ENCODE results near the gene KBTBD8.
A peak's percentile ranks its signal among the peaks of the same experiment; 100 is the strongest.

Gene KBTBD8

GRCh38 chr3:66998904-66999235, 763 bp downstream of the KBTBD8 start:
- DNase-seq: no peak

GRCh38 chr3:67000009-67000408, 1.9 kb downstream of the KBTBD8 start:
- peak; percentile 81 for DNase-seq

- no peak for DNase-seq
Observed at GRCh38 chr3:67001086-67001861, 3.2 kb downstream of the KBTBD8 start.

DNA sequence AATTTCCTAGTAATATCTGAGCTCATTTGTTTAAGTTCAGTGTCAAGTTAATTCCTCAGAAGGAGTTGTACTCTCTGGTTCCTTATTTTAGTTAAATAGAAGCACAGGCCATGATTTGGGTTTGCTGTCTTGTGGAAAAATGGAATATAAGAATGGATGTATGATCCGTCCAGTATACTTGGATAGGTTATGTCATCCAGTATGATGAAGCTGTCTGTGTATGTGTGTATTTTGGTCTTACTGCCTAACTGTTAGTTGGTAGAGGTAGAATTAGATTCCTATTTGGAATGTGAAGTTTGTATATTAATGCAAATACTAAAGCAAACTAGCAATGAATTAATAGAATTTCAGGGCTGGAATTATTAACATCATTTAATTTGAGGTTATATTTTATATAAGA, 7.9 kb downstream of the KBTBD8 start:
- no peak for DNase-seq

DNA sequence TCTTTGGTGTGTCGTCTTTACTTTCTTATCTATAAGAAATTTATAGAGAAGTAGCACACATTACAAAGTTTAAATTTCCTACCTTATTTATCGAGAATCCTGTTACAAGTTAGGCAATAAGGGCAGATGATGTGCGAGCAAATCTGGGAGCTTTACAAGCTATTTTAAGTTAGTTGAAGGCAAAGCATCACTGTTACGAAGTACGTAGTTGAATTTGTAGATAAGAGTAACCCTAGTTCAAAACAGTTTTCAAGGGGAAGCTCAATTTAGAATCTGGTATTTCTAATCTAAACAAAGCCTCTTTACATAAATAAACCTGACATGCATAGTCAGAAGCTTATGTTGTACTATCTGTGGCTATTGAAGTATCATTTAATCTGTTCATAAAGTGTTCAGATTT, 8.4 kb downstream of the KBTBD8 start:
- no peak for DNase-seq

DNA sequence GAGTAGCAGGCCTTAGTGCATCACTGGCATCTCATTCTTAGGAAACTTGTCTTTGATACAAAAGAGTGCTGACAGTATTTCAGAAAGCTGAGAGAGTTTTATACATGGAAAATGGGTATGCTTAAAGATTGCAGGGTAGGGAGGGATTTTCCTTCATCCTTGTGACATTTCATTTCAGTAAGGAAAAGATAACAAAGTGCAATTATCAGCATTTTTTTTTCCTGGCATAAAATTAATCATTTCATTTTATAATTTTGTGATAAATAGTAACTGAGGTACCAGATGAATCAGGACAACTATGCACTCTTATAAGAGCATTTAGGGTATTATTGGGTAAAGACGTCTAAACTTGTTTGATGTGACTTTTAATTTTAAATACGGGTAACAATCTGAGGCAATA, 10.3 kb downstream of the KBTBD8 start:
- no peak for DNase-seq

DNA sequence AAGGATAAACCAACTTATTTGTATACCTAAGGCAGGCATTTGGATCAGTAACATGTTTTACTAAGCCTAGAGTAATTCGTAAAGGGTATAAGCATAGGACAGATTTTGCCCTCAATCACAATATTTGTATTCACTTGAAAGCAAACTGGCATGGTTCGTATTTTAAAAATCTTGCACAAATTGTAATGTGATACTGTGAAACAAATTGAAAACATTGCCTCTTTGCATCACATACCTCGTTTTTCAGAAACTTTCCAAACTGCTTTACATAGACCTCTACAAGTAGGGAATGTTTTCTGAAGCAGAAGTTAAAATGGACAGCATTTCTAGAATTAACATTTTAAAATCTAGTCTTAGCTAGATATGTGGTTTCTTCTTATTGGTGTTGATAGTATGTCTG, 11.6 kb downstream of the KBTBD8 start:
- no peak for DNase-seq

- no peak for DNase-seq
Observed at GRCh38 chr3:67011414-67012131, 13.5 kb downstream of the KBTBD8 start.

DNA sequence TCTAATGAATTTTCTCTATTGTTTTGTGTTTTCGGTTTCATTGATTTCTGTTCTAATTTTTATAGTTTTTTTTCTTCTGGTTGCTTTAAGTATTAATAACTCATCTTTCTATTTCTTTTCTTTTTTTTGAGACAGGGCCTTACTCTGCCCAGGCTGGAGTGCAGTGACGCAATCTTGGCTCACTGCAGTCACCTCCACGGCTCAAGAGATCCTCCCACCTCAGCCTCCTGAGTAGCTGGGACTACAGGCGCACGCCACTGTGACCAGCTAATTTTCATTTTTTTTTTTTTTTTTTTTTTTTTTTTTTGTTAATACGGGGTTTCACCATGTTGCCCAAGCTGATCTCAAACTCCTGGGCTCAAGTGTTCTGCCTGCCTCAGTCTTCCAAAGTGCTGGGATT, 14.5 kb downstream of the KBTBD8 start:
- no peak for DNase-seq

DNA sequence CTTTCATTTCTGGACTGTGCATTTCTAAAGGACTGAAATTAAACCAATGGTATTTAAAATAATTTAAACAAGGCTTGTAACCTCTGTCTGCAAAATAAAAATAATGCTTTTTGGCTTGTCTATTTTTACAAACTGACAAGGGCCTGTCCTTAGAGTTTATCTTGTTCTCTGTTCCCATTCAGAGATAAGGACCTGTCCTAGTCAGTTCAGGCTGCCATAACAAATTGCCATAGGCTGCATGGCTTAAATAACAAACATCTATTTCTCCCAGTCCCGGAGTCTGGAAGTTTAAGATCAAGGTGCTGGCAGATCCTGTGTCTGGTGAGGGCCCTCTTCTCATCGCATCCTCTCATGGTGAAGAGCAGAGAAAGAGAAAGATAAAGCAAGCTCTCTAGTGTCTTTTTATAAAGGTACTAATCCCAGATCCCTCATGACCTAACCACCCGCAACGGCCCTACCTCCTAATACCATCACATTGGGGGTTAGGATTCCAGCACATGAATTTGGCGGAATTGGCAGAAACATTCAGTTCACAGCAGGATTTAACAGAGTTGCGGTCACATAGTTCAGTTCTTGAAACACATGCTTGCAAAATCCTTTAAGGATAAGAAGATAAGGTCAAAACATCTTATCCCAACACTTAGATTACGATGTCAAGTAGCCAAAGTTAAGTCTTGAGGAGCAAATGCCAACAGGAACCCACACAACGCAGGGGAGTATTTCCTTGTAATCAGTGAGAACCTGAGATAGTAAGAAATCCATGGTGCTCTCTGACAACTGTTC, 17.8 kb downstream of the KBTBD8 start:
- DNase-seq: no peak

- no peak for DNase-seq
Observed at GRCh38 chr3:67016522-67017080, 18.5 kb downstream of the KBTBD8 start.

GRCh38 chr3:67017211-67017610, 19.1 kb downstream of the KBTBD8 start:
- DNase-seq: no peak

DNA sequence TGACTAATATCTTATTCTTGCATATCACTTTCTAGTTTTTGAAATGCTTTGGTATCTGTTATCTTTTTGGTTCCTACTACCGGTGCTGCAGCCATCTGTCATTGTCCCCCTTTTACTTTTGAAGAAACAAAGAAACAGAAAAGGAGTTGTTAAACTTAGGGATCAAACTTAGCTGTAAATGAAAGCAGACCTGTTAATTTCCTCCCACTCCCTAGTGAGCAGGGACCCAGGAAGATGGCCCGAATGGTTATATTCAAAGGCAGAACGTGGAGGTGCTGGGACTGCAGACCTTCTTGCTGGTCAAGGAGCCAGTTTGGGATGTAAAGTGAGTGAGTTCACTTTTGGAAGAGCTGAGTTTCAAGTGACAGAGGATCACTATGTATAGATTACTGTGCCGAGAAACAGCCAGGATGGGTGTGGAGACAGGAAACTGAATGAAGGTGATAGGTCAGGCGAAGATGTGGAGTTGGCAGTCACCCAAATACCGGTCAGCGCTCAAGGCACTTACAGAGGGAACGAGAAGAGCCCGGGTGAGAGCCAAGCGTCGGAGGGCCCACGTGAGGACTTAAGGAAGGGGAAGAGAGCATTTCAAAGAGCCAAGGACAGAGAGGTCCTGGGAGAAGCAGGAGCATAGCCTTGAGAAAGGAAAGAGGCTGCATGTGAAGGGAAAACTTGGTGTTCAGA, 20.1 kb downstream of the KBTBD8 start:
- no peak for DNase-seq

DNA sequence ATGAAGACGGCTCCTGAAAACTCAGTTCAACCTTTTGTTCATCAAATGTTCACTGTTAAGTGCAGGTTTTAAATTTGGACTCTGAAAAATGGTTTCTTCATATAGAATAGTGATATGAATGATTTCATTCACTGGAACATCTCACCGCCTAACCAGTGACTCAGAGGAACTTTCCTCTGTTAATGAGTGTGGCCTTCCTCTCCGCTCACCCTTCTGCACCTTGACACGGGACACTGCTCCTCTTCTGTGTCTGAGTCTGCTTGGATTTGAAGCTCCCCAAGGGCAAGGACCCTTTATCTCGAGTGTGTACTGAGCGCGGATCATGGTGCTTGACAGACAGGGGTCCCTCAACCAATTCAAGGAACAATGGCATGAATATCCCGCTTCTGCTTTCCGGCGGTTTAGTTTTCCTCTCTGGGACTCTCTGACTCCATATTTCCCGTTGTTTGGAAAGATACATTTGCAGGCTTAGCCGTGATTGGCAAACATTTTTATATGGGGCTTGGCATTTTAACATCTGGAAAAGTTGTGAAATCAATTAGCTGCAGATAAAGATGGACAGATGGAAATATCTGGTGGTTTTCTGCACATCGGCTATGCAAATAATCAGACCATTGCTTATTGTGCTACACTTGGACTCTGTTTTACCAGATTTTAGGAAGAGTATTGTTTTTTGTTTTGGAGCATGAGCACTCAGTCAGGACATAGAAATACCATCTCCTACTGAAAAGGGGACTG, 20.9 kb downstream of the KBTBD8 start:
- DNase-seq: no peak

DNA sequence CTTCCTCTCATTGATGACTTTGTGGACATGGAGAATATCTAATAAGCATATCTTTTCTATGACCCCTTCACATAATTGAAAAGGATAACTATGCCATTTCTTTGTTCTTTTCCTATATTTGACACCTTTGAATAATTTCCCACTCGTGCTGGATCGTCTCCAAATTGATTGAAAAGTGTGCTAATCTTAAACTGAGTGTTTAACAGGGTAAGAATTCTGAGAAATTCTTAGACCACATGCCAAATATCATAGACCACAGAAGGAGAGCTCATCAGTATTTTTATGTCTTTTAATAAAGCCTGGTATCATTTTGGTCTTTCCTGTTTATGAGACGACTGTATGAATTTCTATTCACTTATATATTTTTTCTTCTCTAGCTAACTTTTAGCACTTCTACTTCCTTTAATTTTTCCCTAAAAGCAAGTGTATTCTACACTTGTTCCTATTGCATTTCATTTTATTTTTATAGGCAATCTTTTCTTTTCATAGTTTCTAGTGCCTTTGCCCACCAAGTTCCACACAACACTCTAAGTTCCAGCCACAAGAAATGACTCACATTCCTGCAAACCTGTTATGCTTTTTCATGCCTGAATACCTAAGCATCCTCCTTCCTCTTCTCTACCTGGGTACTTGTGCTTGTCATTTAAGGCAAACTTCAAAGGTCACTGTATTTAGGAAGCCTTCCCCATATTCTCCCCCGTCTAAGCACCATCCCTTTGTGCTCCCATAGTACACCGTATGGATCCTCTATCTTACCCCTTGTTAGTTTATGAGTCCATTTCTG, 30.1 kb downstream of the KBTBD8 start:
- DNase-seq: no peak

DNA sequence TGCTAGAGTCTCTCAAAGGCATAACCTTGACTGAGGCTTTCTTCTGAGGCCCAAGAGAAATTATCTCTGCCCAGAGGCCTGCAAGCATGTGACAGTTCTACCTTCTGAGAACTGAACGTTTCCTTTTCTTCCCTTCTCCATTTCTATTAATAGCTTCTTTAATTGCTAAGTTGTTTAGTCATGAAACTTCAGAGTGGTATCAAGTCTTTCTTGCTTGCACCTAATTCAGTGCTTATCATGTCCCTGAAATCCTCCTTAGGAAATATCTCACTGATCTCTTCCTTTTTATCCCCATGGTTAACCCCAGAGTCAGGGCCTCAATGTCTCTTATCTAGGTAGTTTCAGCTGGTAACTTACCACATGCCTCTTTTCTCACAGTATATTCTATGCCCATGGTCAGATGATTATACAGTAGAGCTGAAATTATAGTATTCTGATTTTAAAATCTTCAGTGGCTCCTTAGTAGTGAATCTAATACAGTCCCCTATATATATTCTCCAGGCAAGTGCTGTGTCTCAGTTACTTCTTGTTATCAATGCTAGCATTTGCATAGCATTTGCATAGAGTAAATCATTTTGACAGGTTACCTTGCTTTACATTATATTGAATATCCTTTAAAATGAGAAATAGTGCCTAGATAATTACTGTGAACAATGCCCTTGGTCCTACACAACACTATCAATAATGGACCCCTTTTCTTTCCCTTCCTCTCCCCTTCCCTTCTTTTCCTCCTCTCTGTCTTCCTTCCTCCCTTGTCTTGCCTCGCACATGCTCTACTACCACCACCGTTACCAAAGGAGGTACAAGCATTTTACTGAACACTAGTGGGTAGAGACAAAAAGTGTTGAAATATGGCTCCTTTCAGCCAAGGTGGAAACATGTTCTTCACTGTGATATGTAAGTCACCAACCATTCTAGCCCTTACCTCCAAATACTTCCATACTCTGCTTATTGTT, 33.0 kb downstream of the KBTBD8 start:
- DNase-seq: no peak

GRCh38 chr3:67031986-67032385, 33.9 kb downstream of the KBTBD8 start:
- no peak for DNase-seq

DNA sequence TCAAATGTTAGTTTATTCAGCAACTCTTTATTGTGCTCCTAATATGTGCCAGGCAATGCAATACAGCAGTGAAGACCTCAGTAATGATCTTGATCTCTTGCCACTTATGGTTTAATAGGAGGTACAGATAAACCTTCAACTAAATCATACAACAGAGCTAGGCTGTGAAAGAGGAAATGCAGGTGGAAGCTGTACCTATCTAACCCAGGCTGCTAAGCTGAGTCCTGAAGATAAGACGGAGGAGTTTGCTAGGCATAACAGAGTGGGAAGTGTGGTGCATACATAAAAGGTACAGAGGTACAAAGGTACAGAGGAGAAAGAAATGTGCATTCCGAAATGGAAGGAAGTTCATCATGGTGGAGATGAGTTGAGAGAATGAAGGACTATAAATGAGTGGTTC, 35.0 kb downstream of the KBTBD8 start:
- no peak for DNase-seq

DNA sequence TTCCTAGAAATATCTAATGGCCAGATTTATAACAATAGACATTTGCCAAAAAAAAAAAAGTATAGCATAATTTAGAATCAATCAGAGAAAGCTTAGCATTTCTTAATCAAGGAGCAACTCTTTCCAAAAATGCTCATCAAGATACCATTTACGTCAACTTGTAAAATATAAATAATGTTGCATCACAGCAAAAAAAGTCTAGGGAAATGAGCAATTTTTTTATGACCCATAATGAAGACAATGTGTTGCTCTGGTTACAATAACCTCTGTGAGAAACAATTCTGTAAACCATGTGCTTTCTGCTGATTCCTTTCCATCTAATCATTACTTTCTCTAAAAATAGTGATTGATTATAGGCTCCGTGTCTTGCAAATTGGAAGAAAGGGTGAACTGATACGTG, 36.3 kb downstream of the KBTBD8 start:
- DNase-seq: no peak

DNA sequence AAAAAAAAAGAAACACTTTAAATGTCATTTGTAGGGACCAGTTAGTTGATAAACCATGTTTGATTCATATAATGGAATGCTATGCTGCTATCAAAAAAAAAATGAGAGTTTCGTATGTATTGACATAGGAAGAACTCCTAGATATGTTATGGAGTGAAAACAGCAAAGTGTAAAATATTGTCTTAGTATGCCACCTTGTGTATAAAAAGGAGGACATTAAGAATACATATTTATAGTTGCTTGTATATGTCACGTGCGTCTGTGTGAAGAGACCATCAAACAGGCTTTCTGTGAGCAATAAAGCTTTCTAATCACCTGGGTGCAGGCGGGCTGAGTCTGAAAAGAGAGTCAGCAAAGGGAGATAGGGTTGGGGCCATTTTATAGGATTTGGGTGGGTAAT, 39.5 kb downstream of the KBTBD8 start:
- DNase-seq: peak; percentile 1
